Neural cell (in vitro differentiated cells): ENCODE data around the gene CIT. TPM values are rescaled to one million over a fixed set of nuclear protein-coding genes. Genes with fewer than 3 reads are reported as not detected.

Source experiments
- H2AFZ ChIP-seq: fragments of 200-600, 300-800 bp; sonication (generic), shearing (Covaris generic); 2 replicates; pipeline ENCODE4 v1.6.0; 2014; ENCODE audit warnings: low read depth, mild to moderate bottlenecking, antibody characterized with exemption, low read length, moderate library complexity
- H3F3A ChIP-seq: fragments of 200-600 bp; shearing (Covaris generic); 2 replicates; pipeline ENCODE4 v1.6.1; 2016; ENCODE audit warnings: mild to moderate bottlenecking, moderate library complexity, mixed read lengths, antibody characterized with exemption, low read length; ENCODE audit not compliant: insufficient read depth, poor library complexity, severe bottlenecking
- H3K27ac ChIP-seq: fragments of 200-600, 300-800 bp; sonication (generic), shearing (Covaris generic); 2 replicates; pipeline ENCODE4 v1.5.1; 2014; ENCODE audit warnings: mild to moderate bottlenecking, low read length, moderate library complexity
- H3K27me3 ChIP-seq: fragments of 300-800, 200-600 bp; sonication (generic), shearing (Covaris generic); 2 replicates; pipeline ENCODE4 v1.6.0; 2014; ENCODE audit warnings: mild to moderate bottlenecking, low read depth, low read length, moderate library complexity; ENCODE audit not compliant: insufficient read depth
- H3K36me3 ChIP-seq: fragments of 300-800, 200-600 bp; sonication (generic), shearing (Covaris generic); 2 replicates; pipeline ENCODE4 v1.5.1; 2014; ENCODE audit warnings: mild to moderate bottlenecking, antibody characterized with exemption, low read length, moderate library complexity; ENCODE audit not compliant: insufficient read depth
- H3K4me2 ChIP-seq: fragments of 300-800, 200-600 bp; sonication (generic), shearing (Covaris generic); 2 replicates; pipeline ENCODE4 v1.6.0; 2014; ENCODE audit warnings: mild to moderate bottlenecking, low read length
- H3K4me3 ChIP-seq: fragments of 300-800, 200-600 bp; sonication (generic), shearing (Covaris generic); 2 replicates; pipeline ENCODE4 v1.5.1; 2014; ENCODE audit warnings: mild to moderate bottlenecking, low read length, moderate library complexity
- H3K79me2 ChIP-seq: fragments of 200-600 bp; shearing (Covaris generic); replicated peaks from 2 replicates; pipeline ENCODE4 v1.6.0; 2014; ENCODE audit warnings: mild to moderate bottlenecking, low read length, moderate library complexity; ENCODE audit not compliant: insufficient read depth
- H3K9ac ChIP-seq: fragments of 300-800, 200-600 bp; sonication (generic), shearing (Covaris generic); 2 replicates; pipeline ENCODE4 v1.6.1; 2016; ENCODE audit warnings: mild to moderate bottlenecking, low read length, mixed read lengths
- H3K9me2 ChIP-seq: fragments of 200-600 bp; shearing (Covaris generic); 2 replicates; pipeline ENCODE4 v1.6.1; 2016; ENCODE audit warnings: mild to moderate bottlenecking, low read length, mixed read lengths; ENCODE audit not compliant: insufficient read depth
- H3K9me3 ChIP-seq: fragments of 200-600, 300-800 bp; sonication (generic), shearing (Covaris generic); 2 replicates; pipeline ENCODE4 v1.6.1; 2016; ENCODE audit warnings: mild to moderate bottlenecking, mixed run types, low read length, moderate library complexity, mixed read lengths
- H4K20me1 ChIP-seq: fragments of 200-600 bp; shearing (Covaris generic); 2 replicates; pipeline ENCODE4 v1.6.1; 2016; ENCODE audit warnings: mild to moderate bottlenecking, mixed run types; ENCODE audit not compliant: insufficient read depth
- CTCF ChIP-seq: fragments of 450-650 bp; IDR thresholded peaks from 2 replicates; pipeline ENCODE4 v1.5.1; 2014; ENCODE audit warnings: antibody characterized with exemption, mild to moderate bottlenecking, moderate library complexity; ENCODE audit not compliant: poor library complexity, severe bottlenecking
- EP300 ChIP-seq: fragments of 450-650 bp; conservative IDR thresholded peaks from 2 replicates; pipeline ENCODE4 v1.6.1; 2014; ENCODE audit warnings: antibody characterized with exemption, mild to moderate bottlenecking, moderate library complexity; ENCODE audit not compliant: poor library complexity, severe bottlenecking
- EZH2 ChIP-seq: fragments of 200-600, 300-800 bp; shearing (Covaris generic), sonication (generic); IDR thresholded peaks from 2 replicates; pipeline ENCODE4 v1.6.1; 2014; ENCODE audit warnings: antibody characterized with exemption, low read length, borderline replicate concordance, mild to moderate bottlenecking; ENCODE audit not compliant: insufficient read depth, poor library complexity, severe bottlenecking
- MXI1 ChIP-seq: fragments of 450-650 bp; conservative IDR thresholded peaks from 2 replicates; pipeline ENCODE4 v1.6.1; 2014; ENCODE audit warnings: antibody characterized with exemption, mild to moderate bottlenecking; ENCODE audit not compliant: poor library complexity, severe bottlenecking
- POLR2AphosphoS5 ChIP-seq: IDR thresholded peaks from 2 replicates; pipeline ENCODE4 v1.6.1; 2012
- RAD21 ChIP-seq: fragments of 450-650 bp; conservative IDR thresholded peaks from 2 replicates; pipeline ENCODE4 v1.6.1; 2014; ENCODE audit warnings: antibody characterized with exemption, mild to moderate bottlenecking, moderate library complexity
- SMC3 ChIP-seq: fragments of 450-650 bp; conservative IDR thresholded peaks from 2 replicates; pipeline ENCODE4 v1.6.1; 2014; ENCODE audit warnings: antibody characterized with exemption, mild to moderate bottlenecking, moderate library complexity; ENCODE audit not compliant: poor library complexity
- TAF1 ChIP-seq: IDR thresholded peaks from 2 replicates; pipeline ENCODE4 v1.6.1; 2012; ENCODE audit warnings: low read depth
- polyA plus RNA-seq: library from polyadenylated mRNA; depleted of rRNA; stranded (reverse); fragments of >200 nt; gene quantifications from 2 replicates; pipeline ENCODE4 v1.2.3, GENCODE V29; 2014
- TF ChIP-seq, protein P1 (sequence below): IDR thresholded peaks from 2 replicates; pipeline ENCODE4 v1.6.1; 2012; ENCODE audit warnings: borderline replicate concordance

Gene CIT
- polyA plus RNA-seq, 1 donor from 2014 or later = 3.3 TPM

- Histone ChIP-seq H2AFZ (no peak overlapping the region), H3K9me2 (no peaks in the 10 kb centered on the region), H3K4me2 (no peak overlapping the region), H3K9me3 (no peaks in the 10 kb centered on the region), H3K4me3 (peak overlapping the region; percentile 37), H4K20me1 (no peaks in the 10 kb centered on the region), H3F3A (no peaks in the 10 kb centered on the region), H3K9ac (no peak overlapping the region), H3K36me3 (no peaks in the 10 kb centered on the region), H3K27ac (no peak overlapping the region), H3K79me2 (peaks cover 11% of the 10 kb centered on the region), H3K27me3 (no peaks in the 10 kb centered on the region)
- TF ChIP-seq TAF1 = no peak
- no peak for TF ChIP-seq POLR2AphosphoS5
- TF ChIP-seq EZH2 = no peak
- no peak for TF ChIP-seq EP300
These were observed 207.2 kb downstream of the CIT start for GRCh38 chr12:119669744-119670472.

GRCh38 chr12:119668324-119668841, 208.7 kb downstream of the CIT start:
- H3K4me2 ChIP-seq = peak overlapping the region; percentile 85
- H2AFZ ChIP-seq = peak overlapping the region; percentile 71
- H3K79me2 ChIP-seq = peaks cover 11% of the 10 kb centered on the region
- no peaks in the 10 kb centered on the region for H3K9me3 ChIP-seq
- no peaks in the 10 kb centered on the region for H4K20me1 ChIP-seq
- peak overlapping the region; percentile 85 for H3K9ac ChIP-seq
- H3K9me2 ChIP-seq = no peaks in the 10 kb centered on the region
- peak overlapping the region; percentile 81 for H3K27ac ChIP-seq
- H3K4me3 ChIP-seq = peak overlapping the region; percentile 81
- H3K36me3 ChIP-seq = no peaks in the 10 kb centered on the region
- TF ChIP-seq EZH2 = no peak
- no peak for TF ChIP-seq SMC3
- TF ChIP-seq, protein P1, sequence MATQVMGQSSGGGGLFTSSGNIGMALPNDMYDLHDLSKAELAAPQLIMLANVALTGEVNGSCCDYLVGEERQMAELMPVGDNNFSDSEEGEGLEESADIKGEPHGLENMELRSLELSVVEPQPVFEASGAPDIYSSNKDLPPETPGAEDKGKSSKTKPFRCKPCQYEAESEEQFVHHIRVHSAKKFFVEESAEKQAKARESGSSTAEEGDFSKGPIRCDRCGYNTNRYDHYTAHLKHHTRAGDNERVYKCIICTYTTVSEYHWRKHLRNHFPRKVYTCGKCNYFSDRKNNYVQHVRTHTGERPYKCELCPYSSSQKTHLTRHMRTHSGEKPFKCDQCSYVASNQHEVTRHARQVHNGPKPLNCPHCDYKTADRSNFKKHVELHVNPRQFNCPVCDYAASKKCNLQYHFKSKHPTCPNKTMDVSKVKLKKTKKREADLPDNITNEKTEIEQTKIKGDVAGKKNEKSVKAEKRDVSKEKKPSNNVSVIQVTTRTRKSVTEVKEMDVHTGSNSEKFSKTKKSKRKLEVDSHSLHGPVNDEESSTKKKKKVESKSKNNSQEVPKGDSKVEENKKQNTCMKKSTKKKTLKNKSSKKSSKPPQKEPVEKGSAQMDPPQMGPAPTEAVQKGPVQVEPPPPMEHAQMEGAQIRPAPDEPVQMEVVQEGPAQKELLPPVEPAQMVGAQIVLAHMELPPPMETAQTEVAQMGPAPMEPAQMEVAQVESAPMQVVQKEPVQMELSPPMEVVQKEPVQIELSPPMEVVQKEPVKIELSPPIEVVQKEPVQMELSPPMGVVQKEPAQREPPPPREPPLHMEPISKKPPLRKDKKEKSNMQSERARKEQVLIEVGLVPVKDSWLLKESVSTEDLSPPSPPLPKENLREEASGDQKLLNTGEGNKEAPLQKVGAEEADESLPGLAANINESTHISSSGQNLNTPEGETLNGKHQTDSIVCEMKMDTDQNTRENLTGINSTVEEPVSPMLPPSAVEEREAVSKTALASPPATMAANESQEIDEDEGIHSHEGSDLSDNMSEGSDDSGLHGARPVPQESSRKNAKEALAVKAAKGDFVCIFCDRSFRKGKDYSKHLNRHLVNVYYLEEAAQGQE = no peak
- no peak for TF ChIP-seq POLR2AphosphoS5
- no peak for TF ChIP-seq CTCF
- TF ChIP-seq RAD21 = no peak
- TF ChIP-seq EP300 = no peak
- TF ChIP-seq MXI1 = no peak
- no peaks in the 10 kb centered on the region for H3K27me3 ChIP-seq
- H3F3A ChIP-seq = no peaks in the 10 kb centered on the region
